ENCODE data around the gene SLC12A6.
"Not testable (repeated sequence)": the region's sequence is repeated elsewhere in the genome, so short reads cannot be mapped to it uniquely, and the experiment has no call there.

The SLC12A6 gene

GRCh38 chr15:34355241-34355640 is 17.7 kb upstream of the SLC12A6 start:
- DNase-seq, result no peak

- no peak for DNase-seq
These were observed 16.7 kb upstream of the SLC12A6 start for GRCh38 chr15:34354286-34354685.

DNA sequence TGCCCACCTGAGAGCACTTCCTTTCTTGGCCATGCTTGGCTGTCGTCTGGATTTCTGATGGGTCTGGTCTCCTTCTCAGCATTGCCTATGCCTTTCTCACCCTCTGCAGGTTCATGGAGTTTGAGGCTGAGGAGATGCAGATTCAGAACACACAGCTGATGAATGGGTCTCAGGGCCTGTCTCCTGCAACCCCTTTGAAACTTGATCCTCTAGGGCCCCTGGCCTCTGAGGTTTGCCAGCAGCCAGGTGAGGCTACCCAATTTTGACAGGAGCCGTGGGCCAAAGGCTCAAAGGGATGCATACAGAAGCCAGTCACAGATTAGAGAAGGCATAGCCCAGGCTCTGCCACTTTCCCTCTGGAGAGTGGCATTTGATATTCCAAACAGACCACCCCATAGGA is 16.0 kb upstream of the SLC12A6 start:
- no peak for DNase-seq

GRCh38 chr15:34352996-34353395 is 15.4 kb upstream of the SLC12A6 start:
- DNase-seq, result not testable (repeated sequence)

GRCh38 chr15:34349769-34350168 is 12.2 kb upstream of the SLC12A6 start:
- no peak for DNase-seq

DNA sequence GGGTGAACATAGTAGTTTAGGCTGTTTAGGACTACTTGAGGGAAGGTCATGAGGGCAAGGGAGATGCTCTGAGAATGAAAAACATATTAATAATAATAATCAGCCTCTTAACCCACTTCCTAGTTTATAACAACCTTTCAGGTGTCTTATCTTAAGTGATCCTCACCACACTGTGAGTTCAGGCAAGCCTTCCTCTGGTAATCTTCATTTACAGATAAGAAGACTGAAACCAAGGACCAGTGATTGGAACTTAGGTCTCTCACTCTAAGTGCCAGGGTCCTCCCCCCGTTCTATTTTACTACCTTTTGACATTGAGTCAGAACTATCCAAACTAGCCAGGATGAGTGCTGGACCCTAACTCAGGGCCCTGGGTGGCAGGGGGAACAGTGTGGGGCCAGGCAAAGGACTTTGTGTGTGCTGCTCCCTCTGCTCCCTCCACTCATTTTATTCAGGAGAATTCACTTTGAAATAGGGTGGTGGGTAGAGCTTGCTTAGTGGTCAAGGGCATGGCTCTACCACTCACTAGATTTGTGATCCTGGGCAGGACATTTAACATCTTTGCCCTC is 11.2 kb upstream of the SLC12A6 start:
- no peak for DNase-seq

GRCh38 chr15:34347951-34348638 is 10.5 kb upstream of the SLC12A6 start:
- no peak for DNase-seq

- peak; percentile 68 for DNase-seq
These were observed 5.4 kb upstream of the SLC12A6 start, which contains the start of the genes NOP10 and NUTM1 for GRCh38 chr15:34342737-34343575. TSS of gene NOP10 (minus strand) at chr15:34343136. CDS start at chr15:34343073, 63 bp downstream. TSS of gene NUTM1 (plus strand) at chr15:34343315. CDS start at chr15:34343697, 382 bp downstream.

- not testable (repeated sequence) for DNase-seq
These were observed 4.7 kb upstream of the SLC12A6 start for GRCh38 chr15:34342213-34342736.

- DNase-seq, result no peak
These were observed 4.0 kb upstream of the SLC12A6 start for GRCh38 chr15:34341381-34342212.

GRCh38 chr15:34339946-34340345 is 2.4 kb upstream of the SLC12A6 start:
- no peak for DNase-seq

DNA sequence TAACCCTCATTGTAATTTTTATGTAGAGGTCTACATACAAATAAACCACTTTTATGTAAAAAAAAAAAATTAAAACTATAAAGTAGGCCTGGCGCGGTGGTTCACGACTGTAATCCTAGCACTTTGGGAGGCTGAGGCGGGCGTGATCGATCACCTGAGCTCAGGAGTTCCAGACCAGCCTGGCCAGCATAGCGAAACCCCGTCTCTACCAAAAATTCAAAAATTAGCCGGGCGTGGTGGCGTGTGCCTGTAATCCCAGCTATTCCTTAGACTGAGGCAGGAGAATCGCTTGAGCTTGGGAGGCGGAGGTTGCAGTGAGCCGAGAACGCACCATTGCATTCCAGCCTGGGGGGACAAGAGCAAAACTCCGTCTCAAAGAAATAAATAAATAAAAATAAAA is 766 bp upstream of the SLC12A6 start:
- DNase-seq, result no peak

DNA sequence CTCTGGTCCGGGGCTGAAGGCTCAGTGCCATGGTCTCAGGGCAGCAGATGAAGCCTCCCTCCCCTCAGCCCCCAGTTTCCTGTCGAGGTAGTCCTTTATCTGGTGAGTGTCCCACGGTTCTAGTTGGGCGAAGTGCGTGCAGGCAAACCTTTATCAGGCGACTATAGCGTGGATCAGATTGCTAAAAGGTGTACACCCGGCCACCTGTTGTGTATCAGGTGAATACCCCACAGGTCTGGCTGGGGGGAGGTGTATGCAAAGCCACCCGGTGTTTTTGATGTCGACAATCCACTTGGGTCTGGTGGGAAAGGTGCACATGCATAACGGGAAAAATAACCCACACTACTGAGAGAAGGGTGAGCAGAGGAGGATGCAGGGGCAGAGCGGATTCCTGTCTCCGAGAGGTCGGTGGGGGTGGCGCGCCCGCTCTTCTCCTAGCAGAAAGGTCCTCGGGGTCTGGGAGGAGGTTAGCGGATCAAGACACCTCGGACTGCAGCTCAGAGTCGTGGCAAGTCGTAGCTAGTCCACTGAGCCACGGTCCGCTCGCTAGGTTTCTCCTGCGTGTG is 507 bp downstream of the SLC12A6 start:
- DNase-seq, result no peak

DNA sequence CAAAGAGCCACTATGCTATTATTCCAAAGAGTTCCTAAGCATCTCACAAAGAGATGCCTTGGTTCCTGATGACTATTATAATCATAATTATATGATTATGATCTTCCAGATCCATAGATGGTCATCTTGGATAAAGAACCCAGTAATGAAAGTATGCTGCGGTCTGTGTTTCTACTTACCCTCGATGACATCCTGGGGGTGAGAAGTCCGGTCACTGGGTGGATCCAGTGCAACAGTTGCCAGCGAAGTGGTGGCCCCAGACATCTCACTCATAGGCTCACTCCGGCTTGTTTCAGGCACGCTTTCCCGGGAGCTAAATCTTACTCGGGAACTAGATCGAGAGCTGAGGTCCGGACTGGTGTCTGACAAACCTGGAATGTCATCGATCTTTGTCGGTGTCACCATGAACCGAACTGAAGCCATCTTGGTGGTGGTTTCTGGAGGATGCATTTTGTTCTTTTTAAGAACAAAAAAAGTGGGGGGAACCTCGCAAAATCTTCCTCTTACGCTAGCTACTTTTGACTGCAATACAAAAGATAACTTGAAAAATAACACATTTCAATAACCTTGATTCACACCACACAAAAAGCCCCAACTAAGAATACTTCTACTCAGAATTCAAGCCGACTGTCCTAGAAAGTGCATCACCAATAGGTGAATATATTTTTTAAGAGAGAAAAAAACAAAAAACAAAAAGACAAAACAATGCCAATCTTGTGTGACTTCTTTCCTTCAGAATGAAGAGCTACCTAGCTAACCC is 1.2 kb downstream of the SLC12A6 start:
- DNase-seq, result no peak

DNA sequence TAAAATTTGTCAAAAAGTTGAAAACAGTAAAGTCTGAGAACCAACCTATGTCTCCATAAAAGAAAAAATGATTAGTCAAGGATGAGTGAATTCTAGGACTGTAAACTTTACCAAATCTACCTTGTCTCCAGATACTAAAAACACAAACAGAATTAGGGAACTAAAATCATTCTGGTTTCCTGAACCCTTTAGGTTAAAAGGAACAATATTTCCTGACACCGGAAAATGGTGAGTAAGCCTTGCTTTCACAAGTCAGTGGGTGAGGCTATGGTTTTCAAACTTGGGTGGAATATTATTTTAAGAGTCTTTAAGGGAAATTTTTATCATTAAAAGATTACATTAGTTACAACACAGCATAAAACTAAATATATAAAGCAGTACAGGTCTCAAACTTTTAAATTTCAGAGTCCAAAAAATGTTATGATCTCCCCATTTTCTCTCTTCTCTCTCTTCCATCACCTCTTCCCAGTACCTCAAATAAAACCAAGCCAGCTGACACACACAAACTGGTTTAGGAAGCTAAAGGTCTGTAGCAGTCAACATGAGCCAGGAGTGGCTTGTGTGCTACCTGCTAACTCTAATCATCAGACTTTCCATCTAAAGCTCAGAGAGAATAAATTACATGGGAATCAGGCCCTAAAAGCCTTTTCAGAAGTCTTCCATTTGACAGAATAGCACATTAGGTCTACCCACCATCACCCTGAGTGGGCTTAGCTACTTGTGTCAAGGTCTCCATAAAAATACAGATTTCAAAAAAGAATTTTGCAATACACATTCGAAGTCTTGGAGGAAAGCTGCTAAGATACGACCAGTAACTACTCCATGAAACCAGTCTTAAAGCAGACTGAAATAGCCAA is 2.2 kb downstream of the SLC12A6 start:
- no peak for DNase-seq

DNA sequence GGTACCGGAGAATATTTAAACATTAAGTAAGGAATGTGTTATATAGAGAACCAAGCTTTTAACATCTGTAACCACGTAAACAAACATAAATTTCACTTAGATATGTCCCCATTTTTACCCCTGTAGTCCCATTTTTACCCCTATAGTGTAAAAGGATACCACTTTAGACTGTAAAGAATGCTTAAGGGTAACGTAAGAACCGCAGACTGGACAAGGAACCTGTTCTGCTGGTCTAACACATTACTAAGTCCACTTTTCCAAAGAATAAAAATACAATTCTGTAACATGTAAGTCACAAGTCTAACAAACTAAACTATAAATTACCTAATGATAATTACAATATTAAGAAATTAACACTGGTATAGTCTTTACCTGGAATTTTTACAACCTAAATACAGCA is 2.9 kb downstream of the SLC12A6 start:
- DNase-seq, result no peak

DNA sequence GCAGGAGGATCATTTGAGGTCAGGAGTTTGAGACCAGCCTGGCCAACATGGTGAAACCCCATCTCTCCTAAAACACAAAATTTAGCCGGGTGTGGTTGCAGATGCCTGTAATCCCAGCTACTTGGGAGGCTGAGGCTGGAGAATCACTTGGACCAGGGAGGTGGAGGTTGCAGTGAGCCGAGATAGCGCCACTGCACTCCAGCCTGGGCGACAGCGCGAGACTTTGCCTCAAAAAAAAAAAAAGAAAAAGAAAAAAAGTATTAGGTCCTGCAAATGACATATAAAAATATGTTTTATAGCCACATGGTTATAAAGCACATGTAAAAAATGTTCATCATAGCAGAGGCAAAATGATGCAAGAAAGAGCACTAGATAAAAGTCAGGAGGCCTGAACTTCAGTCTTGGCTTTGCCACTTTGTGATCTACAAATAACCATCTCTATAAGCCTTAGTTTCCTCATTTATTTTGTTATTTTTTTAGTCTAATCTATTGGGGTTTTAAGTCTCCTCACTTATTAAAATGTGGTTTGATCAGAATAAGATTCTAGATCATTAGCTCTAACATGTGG is 4.9 kb downstream of the SLC12A6 start:
- no peak for DNase-seq

GRCh38 chr15:34331809-34332208 is 5.8 kb downstream of the SLC12A6 start:
- no peak for DNase-seq

DNA sequence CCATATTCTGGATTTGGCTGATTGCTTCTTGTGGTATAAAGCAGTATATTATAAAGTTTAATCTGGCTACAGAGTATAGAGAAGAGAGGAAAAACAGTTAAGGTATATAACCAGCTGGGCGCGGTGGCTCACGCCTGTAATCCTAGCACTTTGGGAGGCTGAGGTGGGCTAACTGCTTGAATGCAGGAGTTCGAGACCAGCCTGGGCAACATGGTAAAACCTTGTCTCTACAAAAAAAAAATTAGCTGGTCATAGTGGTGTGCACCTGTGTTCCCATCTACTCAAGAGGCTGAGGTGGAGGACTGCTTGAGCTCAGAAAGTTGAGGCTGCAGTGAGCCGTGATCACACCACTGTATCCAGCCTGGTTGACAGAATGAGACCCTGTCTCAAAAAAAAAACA is 7.3 kb downstream of the SLC12A6 start:
- DNase-seq, result no peak

GRCh38 chr15:34329006-34329405 is 8.6 kb downstream of the SLC12A6 start:
- no peak for DNase-seq
